Stimulated activated naive B cell treated with anti-CD40 and anti-IgM and Interleukin-4, amounts not matched to agents 10 μg/mL and 1 μg/mL and 100 μg/mL, for 72 hours (primary cell): ENCODE measurements around the gene RBFA.

Experiments
- ATAC-seq, 2 donors: fragments of 150-1000 bp; cut with Tn5 transposase; replicated peaks; 2 replicates each; pipeline ENCODE4 v1.10.0; 2021; ENCODE audit warnings: moderate library complexity in 1 of 2
- DNase-seq: peaks from one replicate; pipeline ENCODE4 v3.0.0; 2021
- H3K27ac Mint-ChIP-seq: one replicate; pipeline ENCODE4 v1.8.0; 2022; ENCODE audit warnings: mild to moderate bottlenecking, mixed read lengths
- H3K27me3 Mint-ChIP-seq, 2 donors: one replicate each; pipeline ENCODE4 v1.8.0; 2022; ENCODE audit warnings: mixed read lengths in 2 of 2
- H3K36me3 Mint-ChIP-seq, 2 donors: one replicate each; pipeline ENCODE4 v1.8.0; 2022; ENCODE audit warnings: mixed read lengths in 2 of 2, mild to moderate bottlenecking in 1 of 2
- H3K4me1 Mint-ChIP-seq, 2 donors: one replicate each; pipeline ENCODE4 v1.8.0; 2022; ENCODE audit warnings: mixed read lengths in 2 of 2, mild to moderate bottlenecking in 1 of 2
- H3K4me3 Mint-ChIP-seq, 2 donors: one replicate each; pipeline ENCODE4 v1.8.0; 2022; ENCODE audit warnings: mild to moderate bottlenecking in 2 of 2, mixed read lengths in 2 of 2, moderate library complexity in 1 of 2
- H3K9me3 Mint-ChIP-seq, 2 donors: one replicate each; pipeline ENCODE4 v1.8.0; 2022; ENCODE audit warnings: mixed read lengths in 2 of 2, mild to moderate bottlenecking in 1 of 2

Gene RBFA

DNA sequence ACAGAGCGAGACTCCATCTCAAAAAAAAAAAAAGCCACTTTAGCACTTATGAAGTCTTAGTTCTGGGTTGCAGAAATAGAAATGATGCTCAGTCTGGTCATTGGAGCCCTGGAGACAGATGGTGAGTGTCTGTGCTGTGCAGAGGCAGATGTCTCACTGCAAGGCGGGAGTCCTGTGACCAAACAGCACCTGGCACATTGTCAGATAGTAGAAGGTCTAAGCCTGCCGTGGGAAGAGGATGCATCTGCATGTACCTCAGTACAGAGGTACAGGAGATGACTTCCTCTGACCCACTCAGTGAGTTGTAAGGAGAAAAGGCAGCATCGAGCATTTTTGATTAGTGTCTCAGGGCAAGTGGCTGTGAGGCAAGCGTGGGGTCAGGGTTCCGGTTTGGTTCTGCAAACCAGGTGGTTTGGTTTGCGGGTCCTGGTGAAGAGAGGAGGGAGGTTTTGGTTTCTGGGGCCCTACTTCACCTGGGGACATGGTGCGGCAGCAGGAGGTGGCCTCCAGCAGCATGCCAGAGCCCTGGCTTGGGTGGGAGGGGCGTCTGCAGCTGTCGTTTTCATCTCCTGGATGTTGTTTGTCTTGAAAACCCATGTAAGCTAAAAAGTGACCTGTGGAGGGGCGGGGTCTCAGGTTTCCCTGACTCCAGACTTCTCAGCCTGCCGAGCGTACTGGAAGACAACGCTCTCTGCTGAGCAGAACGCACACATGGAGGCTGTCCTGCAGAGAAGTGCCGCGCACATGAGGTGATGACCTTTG, 3.8 kb downstream of the RBFA start:
- no peak overlapping the region for H3K27ac Mint-ChIP-seq
- peaks cover 31 to 55% of the 10 kb centered on the region in 2 donors for H3K36me3 Mint-ChIP-seq
- no peak overlapping the region for H3K4me3 Mint-ChIP-seq
- H3K27me3 Mint-ChIP-seq: no peaks in the 10 kb centered on the region
- DNase-seq: no peak
- no peak for ATAC-seq
- peaks cover 23 to 24% of the 10 kb centered on the region in 2 donors for H3K4me1 Mint-ChIP-seq
- H3K9me3 Mint-ChIP-seq: peaks cover 2 to 4% of the 10 kb centered on the region in 2 donors

DNA sequence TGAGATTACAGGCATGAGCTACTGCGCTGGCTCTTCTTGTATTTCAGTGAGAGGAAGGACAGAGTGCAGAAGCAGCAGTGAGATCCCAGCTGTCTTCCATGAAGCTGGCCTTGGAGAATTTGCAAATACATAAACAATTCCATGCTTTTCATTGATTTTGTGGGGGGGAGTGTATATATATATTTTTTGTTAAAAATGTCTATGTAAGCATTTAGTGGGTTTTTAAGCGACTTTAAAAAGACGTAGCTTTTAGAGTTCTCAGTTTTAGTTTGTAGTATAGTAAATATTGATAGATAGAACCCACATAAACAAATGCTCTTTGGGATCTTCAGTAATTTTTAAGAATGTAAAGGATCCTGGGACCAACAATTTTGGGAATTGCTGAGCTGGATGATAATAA, 6.3 kb downstream of the RBFA start:
- H3K9me3 Mint-ChIP-seq: no peaks in the 10 kb centered on the region
- H3K4me1 Mint-ChIP-seq: peaks cover 11 to 14% of the 10 kb centered on the region in 2 donors
- H3K4me3 Mint-ChIP-seq: no peak overlapping the region
- no peaks in the 10 kb centered on the region for H3K27me3 Mint-ChIP-seq
- peaks cover 39 to 74% of the 10 kb centered on the region in 2 donors for H3K36me3 Mint-ChIP-seq
- H3K27ac Mint-ChIP-seq: no peak overlapping the region
- ATAC-seq: no peak
- no peak for DNase-seq

DNA sequence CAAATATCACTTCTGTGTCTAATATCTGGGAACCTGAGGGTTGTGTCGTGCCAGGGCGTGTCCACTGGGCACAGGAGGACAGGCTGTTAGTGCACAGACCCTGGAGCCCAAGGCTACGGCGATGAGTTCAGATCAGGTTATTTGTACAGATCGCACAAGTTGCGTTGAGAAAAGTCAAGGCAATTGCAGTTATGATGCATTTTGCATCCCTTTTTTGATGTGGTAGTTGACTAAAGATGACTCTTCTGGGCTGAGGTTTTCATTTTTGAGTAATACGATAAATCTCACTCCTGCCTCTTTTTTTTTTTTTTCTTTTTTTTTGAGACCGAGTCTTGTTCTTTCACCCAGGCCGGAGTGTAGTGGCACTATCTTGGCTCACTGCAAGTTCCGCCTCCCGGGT, 7.2 kb downstream of the RBFA start:
- DNase-seq: no peak
- Mint-ChIP-seq H3K27ac (no peak overlapping the region), H3K4me3 (no peak overlapping the region), H3K36me3 (peaks cover 45 to 77% of the 10 kb centered on the region in 2 donors), H3K27me3 (no peaks in the 10 kb centered on the region), H3K4me1 (peaks cover 4 to 7% of the 10 kb centered on the region in 2 donors), H3K9me3 (no peaks in the 10 kb centered on the region)
- ATAC-seq: no peak

DNA sequence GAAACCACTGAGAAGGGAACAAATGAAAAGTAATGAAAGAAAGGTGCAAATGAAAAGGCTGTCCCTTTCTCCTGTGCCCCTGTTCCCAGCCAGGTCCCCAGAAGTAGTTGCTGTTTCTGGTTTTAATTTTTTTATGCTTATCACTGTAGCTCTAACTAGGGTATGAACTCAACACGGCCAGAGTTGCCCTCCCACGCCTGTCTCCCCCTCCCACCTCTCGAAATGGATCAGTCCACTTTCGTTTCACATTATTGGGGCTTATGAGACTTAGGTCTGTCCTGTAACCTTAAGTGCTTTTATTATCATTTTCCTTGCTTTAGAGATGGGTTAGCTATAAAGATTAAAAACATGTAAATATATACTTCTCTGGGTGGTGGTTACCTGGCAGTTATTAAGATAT, 8.6 kb downstream of the RBFA start:
- no peak overlapping the region for H3K4me3 Mint-ChIP-seq
- H3K9me3 Mint-ChIP-seq: no peaks in the 10 kb centered on the region
- H3K4me1 Mint-ChIP-seq: peaks cover 3 to 7% of the 10 kb centered on the region in 2 donors
- no peak for DNase-seq
- ATAC-seq: no peak
- H3K36me3 Mint-ChIP-seq: peaks cover 50 to 83% of the 10 kb centered on the region in 2 donors
- no peaks in the 10 kb centered on the region for H3K27me3 Mint-ChIP-seq
- H3K27ac Mint-ChIP-seq: no peak overlapping the region

DNA sequence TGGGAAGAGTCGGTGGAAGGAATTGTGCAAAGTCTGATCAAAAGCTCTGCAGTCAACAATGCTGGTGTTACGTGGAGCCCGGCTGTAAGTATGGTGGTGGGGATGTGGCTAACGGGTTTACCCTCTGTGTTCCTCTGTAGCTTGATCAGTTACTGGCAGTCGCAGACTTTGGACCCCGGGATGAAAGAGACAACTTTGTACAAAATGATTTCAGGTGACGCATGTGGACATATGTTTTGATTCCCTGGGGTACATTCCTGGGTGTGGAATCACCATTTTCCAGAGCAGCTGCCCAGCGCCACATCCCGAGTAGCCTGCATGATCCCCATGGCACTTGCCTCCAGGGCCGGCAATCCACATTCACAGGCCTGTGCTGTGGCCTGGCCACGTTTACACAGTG, 9.8 kb downstream of the RBFA start:
- Mint-ChIP-seq H3K9me3 (no peaks in the 10 kb centered on the region), H3K36me3 (peaks cover 55 to 81% of the 10 kb centered on the region in 2 donors), H3K27ac (no peak overlapping the region), H3K4me1 (peaks cover 0 to 3% of the 10 kb centered on the region in 2 donors), H3K27me3 (no peaks in the 10 kb centered on the region), H3K4me3 (no peak overlapping the region)
- ATAC-seq (no peak), DNase-seq (no peak)

DNA sequence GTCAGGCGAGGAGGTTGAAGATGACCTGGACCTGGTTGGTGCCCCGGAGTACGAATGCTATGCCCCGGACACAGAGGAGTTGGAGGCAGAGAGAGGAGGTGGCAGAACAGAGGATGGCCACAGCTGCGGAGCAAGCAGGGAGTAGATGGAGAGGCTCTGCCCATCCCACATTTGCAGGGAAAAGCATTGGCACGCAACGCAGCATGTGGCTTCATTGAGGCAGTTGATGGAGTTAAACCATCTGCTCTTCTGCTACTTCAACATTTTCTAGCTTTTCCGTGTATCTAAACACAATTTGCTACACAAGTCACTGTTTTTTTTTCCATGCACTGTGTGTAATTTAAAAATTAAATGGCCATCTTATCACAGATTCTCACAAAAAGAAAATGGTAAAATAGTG, 11.8 kb downstream of the RBFA start:
- peaks cover 0 to 2% of the 10 kb centered on the region in 2 donors for H3K4me1 Mint-ChIP-seq
- DNase-seq (no peak), ATAC-seq (no peak)
- no peak overlapping the region for H3K4me3 Mint-ChIP-seq
- peaks cover 3 to 5% of the 10 kb centered on the region in 2 donors for H3K9me3 Mint-ChIP-seq
- no peaks in the 10 kb centered on the region for H3K27me3 Mint-ChIP-seq
- H3K36me3 Mint-ChIP-seq: peaks cover 57 to 82% of the 10 kb centered on the region in 2 donors
- peak overlapping the region; percentile 51 for H3K27ac Mint-ChIP-seq

DNA sequence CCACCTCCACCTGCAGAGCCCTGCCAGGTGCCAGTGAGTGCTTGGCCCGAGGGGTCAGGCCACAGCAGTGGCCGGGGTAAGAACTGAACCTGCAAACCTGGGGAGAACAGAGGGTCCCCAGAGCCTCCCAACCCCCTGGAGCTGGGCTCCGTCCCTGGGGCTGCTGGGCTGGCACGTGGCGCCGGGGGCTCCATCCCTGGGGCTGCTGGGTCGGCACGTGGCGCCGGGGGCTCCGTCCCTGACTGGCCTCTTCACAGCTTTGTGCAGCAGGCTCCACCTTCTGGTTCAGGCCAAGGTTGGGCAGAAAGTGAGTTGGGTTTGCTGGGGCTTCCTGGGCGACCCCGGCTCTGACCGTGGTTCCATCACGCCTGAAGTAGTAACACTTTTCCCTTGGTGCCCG, 12.2 kb downstream of the RBFA start:
- Mint-ChIP-seq H3K36me3 (peaks cover 57 to 82% of the 10 kb centered on the region in 2 donors), H3K27me3 (no peaks in the 10 kb centered on the region), H3K27ac (peak overlapping the region; percentile 51), H3K4me3 (no peak overlapping the region), H3K4me1 (peaks cover 0 to 2% of the 10 kb centered on the region in 2 donors), H3K9me3 (peaks cover 7 to 9% of the 10 kb centered on the region in 2 donors)
- ATAC-seq: no peak
- no peak for DNase-seq

DNA sequence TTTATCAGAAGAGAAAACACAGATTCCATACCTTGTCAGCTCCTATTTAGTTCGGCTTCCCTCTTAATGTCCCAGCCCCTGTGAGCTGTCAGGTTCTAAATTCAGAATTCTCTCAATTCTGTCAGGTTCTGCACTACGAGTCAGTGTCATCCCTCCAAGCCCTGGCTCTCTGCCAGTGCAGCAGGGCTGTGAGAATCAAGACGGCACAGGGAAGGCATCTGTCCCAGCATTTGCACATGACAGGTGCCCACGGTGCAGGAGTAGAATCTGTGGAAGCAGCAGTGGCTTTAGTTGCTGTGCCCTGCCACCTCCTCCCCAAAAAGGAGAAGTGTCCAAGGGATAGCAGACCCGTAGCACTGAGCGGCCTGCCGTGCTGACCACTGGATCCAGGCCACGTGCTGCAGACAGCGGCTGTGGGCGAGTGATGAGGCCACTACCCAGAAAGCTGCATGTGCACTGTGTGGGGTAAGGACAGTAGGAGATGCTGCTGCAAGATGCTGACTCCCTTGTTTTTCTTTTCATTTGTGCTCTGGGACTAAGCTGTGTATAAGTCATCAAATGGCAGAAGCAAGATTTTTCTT, 12.8 kb downstream of the RBFA start:
- Mint-ChIP-seq H3K27me3 (no peaks in the 10 kb centered on the region), H3K4me1 (no peaks in the 10 kb centered on the region), H3K9me3 (peaks cover 11 to 12% of the 10 kb centered on the region in 2 donors), H3K36me3 (peaks cover 60 to 84% of the 10 kb centered on the region in 2 donors), H3K4me3 (no peak overlapping the region), H3K27ac (no peak overlapping the region)
- ATAC-seq (no peak), DNase-seq (no peak)

DNA sequence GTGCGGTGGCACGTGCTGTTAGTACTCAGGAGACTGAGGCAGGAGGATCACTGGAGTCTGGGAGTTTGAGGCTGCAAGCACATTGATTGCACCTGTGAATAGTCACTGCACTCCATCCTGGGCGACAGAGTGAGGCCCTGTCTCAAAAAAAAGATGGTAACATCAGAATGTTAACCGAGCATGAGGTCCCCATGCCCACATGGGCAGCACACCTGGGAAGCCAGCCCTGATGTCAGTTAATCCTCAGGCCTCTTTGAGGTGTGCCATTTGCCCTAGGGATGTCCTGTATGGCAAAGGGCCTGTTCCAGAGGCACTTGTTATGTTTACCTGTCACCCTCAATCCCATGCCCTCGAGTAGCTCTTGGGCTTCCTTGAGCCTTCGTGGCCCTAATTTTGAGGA, 16.6 kb downstream of the RBFA start:
- no peak overlapping the region for H3K4me3 Mint-ChIP-seq
- peaks cover 26 to 34% of the 10 kb centered on the region in 2 donors for H3K9me3 Mint-ChIP-seq
- H3K27ac Mint-ChIP-seq: no peak overlapping the region
- no peaks in the 10 kb centered on the region for H3K4me1 Mint-ChIP-seq
- H3K27me3 Mint-ChIP-seq: no peaks in the 10 kb centered on the region
- ATAC-seq: no peak
- DNase-seq: no peak
- peaks cover 48 to 62% of the 10 kb centered on the region in 2 donors for H3K36me3 Mint-ChIP-seq

DNA sequence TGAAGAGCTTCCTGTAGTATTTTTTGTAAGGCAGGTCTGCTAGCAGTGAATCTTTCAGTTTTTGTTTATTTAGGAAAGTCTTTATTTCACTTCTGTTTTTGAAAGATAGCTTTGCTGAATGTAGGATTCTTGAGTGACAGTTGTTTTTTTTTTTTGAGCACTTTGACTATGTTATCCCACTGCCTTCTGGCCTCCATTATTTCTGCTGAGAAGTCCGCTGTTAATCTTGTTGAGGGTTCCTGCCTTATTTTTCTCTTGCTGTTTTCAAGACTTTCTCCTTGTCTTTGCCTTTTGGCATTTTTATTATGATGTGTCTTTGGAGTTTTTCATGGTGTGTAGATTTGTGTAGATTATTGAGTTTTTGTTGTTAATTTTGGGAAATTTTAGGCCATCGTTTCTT, 21.9 kb downstream of the RBFA start:
- ATAC-seq (no peak), DNase-seq (no peak)
- no peak overlapping the region for H3K4me3 Mint-ChIP-seq
- H3K36me3 Mint-ChIP-seq: peaks cover 34 to 43% of the 10 kb centered on the region in 2 donors
- peaks cover 41 to 50% of the 10 kb centered on the region in 2 donors for H3K9me3 Mint-ChIP-seq
- no peaks in the 10 kb centered on the region for H3K27me3 Mint-ChIP-seq
- no peak overlapping the region for H3K27ac Mint-ChIP-seq
- H3K4me1 Mint-ChIP-seq: no peaks in the 10 kb centered on the region

DNA sequence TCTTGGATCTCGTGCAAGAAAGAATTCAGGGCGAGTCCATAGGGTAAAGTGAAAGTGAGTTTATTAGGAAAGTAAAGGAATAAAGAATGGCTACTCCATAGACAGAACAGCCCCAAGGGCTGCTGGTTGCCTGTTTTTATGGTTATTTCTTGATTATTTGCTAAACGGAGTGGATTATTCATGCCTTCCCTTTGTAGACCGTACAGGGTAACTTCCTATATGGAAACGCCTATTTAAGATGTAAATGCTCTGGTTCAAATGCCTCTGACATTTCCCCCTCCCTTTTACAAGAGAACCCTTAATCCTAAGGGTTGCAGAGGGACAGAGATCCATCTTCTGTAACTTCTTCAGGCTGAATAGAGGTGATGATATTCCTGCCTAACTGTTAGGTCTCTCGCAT, 25.7 kb downstream of the RBFA start:
- peaks cover 26 to 27% of the 10 kb centered on the region in 2 donors for H3K36me3 Mint-ChIP-seq
- no peak overlapping the region for H3K4me3 Mint-ChIP-seq
- H3K4me1 Mint-ChIP-seq: no peaks in the 10 kb centered on the region
- no peak for DNase-seq
- H3K27ac Mint-ChIP-seq: no peak overlapping the region
- H3K9me3 Mint-ChIP-seq: peaks cover 21 to 26% of the 10 kb centered on the region in 2 donors
- H3K27me3 Mint-ChIP-seq: no peaks in the 10 kb centered on the region
- no peak for ATAC-seq

DNA sequence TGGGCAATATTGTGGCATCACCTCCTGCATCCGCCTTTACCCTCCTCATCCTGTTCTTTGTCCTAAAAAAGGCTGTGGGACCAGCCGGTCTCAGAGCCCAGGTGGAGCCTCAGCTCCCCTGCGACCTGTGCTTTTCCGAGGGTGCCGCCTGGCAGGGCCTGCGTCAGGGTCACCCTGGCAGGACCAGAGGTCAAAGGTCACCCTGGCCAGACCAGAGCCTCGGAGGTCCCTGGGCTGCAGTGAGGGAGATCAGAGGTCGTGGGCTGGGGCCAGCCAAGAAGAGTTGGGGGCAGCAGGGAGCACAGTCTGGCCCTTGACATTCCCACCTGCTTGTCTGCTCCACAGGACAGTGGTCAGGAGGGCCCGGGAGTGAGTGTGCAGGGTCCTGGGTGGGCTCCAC, 31.5 kb downstream of the RBFA start:
- DNase-seq (no peak), ATAC-seq (no peak)
- peaks cover 3 to 7% of the 10 kb centered on the region in 2 donors for H3K36me3 Mint-ChIP-seq
- H3K27me3 Mint-ChIP-seq: no peaks in the 10 kb centered on the region
- no peak overlapping the region for H3K27ac Mint-ChIP-seq
- peaks cover 0 to 2% of the 10 kb centered on the region in 2 donors for H3K9me3 Mint-ChIP-seq
- H3K4me3 Mint-ChIP-seq: no peak overlapping the region
- no peaks in the 10 kb centered on the region for H3K4me1 Mint-ChIP-seq

DNA sequence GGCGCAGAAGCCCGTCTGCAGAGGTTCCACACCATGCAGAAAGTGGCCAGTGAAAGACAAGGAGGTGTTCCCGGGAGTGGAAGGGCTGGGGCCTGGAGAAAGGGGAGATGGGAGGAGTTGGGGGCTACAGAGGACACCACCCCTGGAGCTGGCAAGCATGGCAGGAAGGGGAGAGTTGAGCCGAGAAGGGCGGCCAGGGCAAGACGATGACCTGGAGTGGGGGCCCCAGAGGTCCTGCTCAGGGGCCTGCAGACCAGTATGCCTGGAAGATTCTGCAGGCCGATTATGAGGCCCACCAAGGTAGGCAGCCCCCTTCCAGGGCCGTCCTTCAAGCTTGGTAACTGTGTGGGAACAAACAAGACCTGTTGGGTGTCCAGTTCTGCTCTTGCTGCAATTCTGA, 33.1 kb downstream of the RBFA start:
- Mint-ChIP-seq H3K27me3 (no peaks in the 10 kb centered on the region), H3K4me1 (no peaks in the 10 kb centered on the region), H3K4me3 (no peak overlapping the region), H3K36me3 (peaks cover 0 to 5% of the 10 kb centered on the region in 2 donors), H3K9me3 (peaks cover 0 to 2% of the 10 kb centered on the region in 2 donors), H3K27ac (no peak overlapping the region)
- ATAC-seq (no peak), DNase-seq (no peak)

DNA sequence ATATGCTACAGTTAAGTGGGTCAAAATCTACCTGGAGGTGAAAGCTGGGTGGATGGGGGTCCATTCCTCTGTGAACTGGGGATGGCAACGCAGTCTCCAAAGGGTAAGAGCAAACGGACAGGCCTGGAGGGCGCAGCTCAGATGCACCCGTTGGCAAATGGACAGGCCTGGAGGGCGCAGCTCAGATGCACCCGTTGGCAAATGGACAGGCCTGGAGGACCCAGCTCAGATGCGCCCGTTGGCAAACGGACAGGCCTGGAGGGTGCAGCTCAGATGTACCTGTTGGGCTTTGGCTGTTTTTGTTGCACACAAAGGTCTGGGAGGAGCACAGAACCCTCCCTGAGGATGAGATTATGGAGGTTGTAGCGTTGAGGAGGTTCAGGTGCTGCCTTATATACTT, 33.7 kb downstream of the RBFA start:
- Mint-ChIP-seq H3K27ac (no peak overlapping the region), H3K4me3 (no peak overlapping the region), H3K9me3 (peaks cover 0 to 2% of the 10 kb centered on the region in 2 donors), H3K27me3 (no peaks in the 10 kb centered on the region), H3K36me3 (peaks cover 0 to 5% of the 10 kb centered on the region in 2 donors), H3K4me1 (no peaks in the 10 kb centered on the region)
- ATAC-seq (no peak), DNase-seq (no peak)

DNA sequence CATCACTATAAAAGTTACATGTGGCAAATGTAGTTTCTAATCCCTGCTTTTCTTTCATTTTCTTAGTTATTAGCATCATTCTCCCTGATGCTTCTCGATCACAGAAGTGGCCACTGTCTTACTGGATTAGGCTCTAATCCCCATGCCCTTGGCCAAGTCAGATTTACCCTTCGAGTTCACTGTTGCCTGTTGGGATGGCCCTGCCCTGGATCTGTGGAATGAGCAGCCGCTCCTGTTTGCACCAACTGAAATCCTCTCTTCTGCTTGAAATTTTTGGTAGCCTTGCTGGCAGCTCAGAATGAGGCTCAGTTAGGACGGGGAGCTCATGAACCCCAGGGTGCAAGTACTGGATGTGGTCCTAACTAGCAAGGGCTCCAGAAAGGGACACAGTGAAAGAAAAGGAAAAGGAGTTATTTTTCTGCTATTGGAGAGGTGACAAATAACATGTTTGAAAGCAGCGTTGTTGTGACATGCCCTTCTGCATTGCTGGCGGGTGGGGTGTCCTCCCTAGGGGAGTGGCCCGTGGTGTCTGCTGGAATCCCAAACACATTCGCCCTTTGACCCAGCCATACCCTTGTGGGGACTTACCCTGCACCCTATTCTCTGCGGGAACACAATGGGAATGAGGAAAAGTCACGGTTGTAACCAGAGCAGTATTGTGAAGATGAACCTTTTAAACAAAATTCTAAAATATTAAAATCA, 34.5 kb downstream of the RBFA start:
- no peaks in the 10 kb centered on the region for H3K9me3 Mint-ChIP-seq
- ATAC-seq: no peak
- peaks cover 0 to 5% of the 10 kb centered on the region in 2 donors for H3K36me3 Mint-ChIP-seq

More for the DNA sequence above, 34.5 kb downstream of the RBFA start:
- Mint-ChIP-seq H3K27me3 (no peaks in the 10 kb centered on the region), H3K4me3 (no peak overlapping the region), H3K27ac (no peak overlapping the region), H3K4me1 (no peaks in the 10 kb centered on the region)
- DNase-seq: no peak
